Measurements from ENCODE around the gene OSBPL8.

Gene OSBPL8

GRCh38 chr12:76316468-76316867 is 243.1 kb downstream of the OSBPL8 start:
- Histone ChIP-seq H3K4me3 (no peak overlapping the region), H3K9ac (ENCODE audit: insufficient read length) (no peak overlapping the region), H3K36me3 (ENCODE audit: insufficient read depth, low read length) (no peaks in the 10 kb centered on the region), H3K27ac (no peak overlapping the region), H3K9me3 (ENCODE audit: low read depth, low read length) (no peaks in the 10 kb centered on the region)
- no peak for TF ChIP-seq POLR2AphosphoS5 (IDR thresholded peaks at IDR 0.05; ENCODE audit: borderline replicate concordance, low read depth, low read length)
- no peak for TF ChIP-seq FOXP2 (optimal IDR thresholded peaks at IDR 0.05; ENCODE audit: control extremely low read depth, extremely low read length, insufficient read depth)
- TF ChIP-seq EZH2 (IDR thresholded peaks at IDR 0.05), result no peak
- DNase-seq (ENCODE audit: low read depth, low spot score), result no peak

- H3K4me3 ChIP-seq, result no peak overlapping the region
- no peaks in the 10 kb centered on the region for H3K36me3 ChIP-seq (ENCODE audit: insufficient read depth, low read length)
- H3K9me3 ChIP-seq (ENCODE audit: low read depth, low read length), result no peaks in the 10 kb centered on the region
- no peak overlapping the region for H3K27ac ChIP-seq
- TF ChIP-seq POLR2AphosphoS5 (IDR thresholded peaks at IDR 0.05; ENCODE audit: borderline replicate concordance, low read depth, low read length), result no peak
- TF ChIP-seq EZH2 (IDR thresholded peaks at IDR 0.05), result no peak
- TF ChIP-seq FOXP2 (optimal IDR thresholded peaks at IDR 0.05; ENCODE audit: control extremely low read depth, extremely low read length, insufficient read depth), result no peak
- DNase-seq (ENCODE audit: low read depth, low spot score), result no peak
- no peak overlapping the region for H3K9ac ChIP-seq (ENCODE audit: insufficient read length)
Measured at GRCh38 chr12:76313299-76313698, 246.3 kb downstream of the OSBPL8 start.

GRCh38 chr12:76312315-76312714 is 247.3 kb downstream of the OSBPL8 start:
- Histone ChIP-seq H3K9ac (ENCODE audit: insufficient read length) (no peak overlapping the region), H3K36me3 (ENCODE audit: insufficient read depth, low read length) (no peaks in the 10 kb centered on the region), H3K9me3 (ENCODE audit: low read depth, low read length) (no peaks in the 10 kb centered on the region), H3K27ac (no peak overlapping the region), H3K4me3 (no peak overlapping the region)
- TF ChIP-seq EZH2 (IDR thresholded peaks at IDR 0.05) (no peak), FOXP2 (optimal IDR thresholded peaks at IDR 0.05; ENCODE audit: control extremely low read depth, extremely low read length, insufficient read depth) (no peak)
- no peak for DNase-seq (ENCODE audit: low read depth, low spot score)

- no peak for DNase-seq (ENCODE audit: low read depth, low spot score)
- Histone ChIP-seq H3K36me3 (ENCODE audit: insufficient read depth, low read length) (no peaks in the 10 kb centered on the region), H3K9ac (ENCODE audit: insufficient read length) (no peak overlapping the region), H3K9me3 (ENCODE audit: low read depth, low read length) (no peaks in the 10 kb centered on the region), H3K27ac (no peak overlapping the region), H3K4me3 (no peak overlapping the region)
- no peak for TF ChIP-seq POLR2AphosphoS5 (IDR thresholded peaks at IDR 0.05; ENCODE audit: borderline replicate concordance, low read depth, low read length)
- TF ChIP-seq EZH2 (IDR thresholded peaks at IDR 0.05), result no peak
- no peak for TF ChIP-seq FOXP2 (optimal IDR thresholded peaks at IDR 0.05; ENCODE audit: control extremely low read depth, extremely low read length, insufficient read depth)
Measured at GRCh38 chr12:76311796-76312195, 247.8 kb downstream of the OSBPL8 start.

- Histone ChIP-seq H3K36me3 (ENCODE audit: insufficient read depth, low read length) (no peaks in the 10 kb centered on the region), H3K9ac (ENCODE audit: insufficient read length) (no peak overlapping the region), H3K4me3 (no peak overlapping the region), H3K9me3 (ENCODE audit: low read depth, low read length) (no peaks in the 10 kb centered on the region), H3K27ac (no peak overlapping the region)
- TF ChIP-seq EZH2 (IDR thresholded peaks at IDR 0.05), result no peak
- TF ChIP-seq POLR2AphosphoS5 (IDR thresholded peaks at IDR 0.05; ENCODE audit: borderline replicate concordance, low read depth, low read length), result no peak
- TF ChIP-seq FOXP2 (optimal IDR thresholded peaks at IDR 0.05; ENCODE audit: control extremely low read depth, extremely low read length, insufficient read depth), result no peak
- no peak for DNase-seq (ENCODE audit: low read depth, low spot score)
Measured at GRCh38 chr12:76310110-76310509, 249.5 kb downstream of the OSBPL8 start.

GRCh38 chr12:76308866-76309265 is 250.7 kb downstream of the OSBPL8 start:
- no peak overlapping the region for H3K9ac ChIP-seq (ENCODE audit: insufficient read length)
- no peak overlapping the region for H3K4me3 ChIP-seq
- no peak overlapping the region for H3K27ac ChIP-seq
- H3K36me3 ChIP-seq (ENCODE audit: insufficient read depth, low read length), result no peaks in the 10 kb centered on the region
- TF ChIP-seq POLR2AphosphoS5 (IDR thresholded peaks at IDR 0.05; ENCODE audit: borderline replicate concordance, low read depth, low read length), result no peak
- TF ChIP-seq FOXP2 (optimal IDR thresholded peaks at IDR 0.05; ENCODE audit: control extremely low read depth, extremely low read length, insufficient read depth), result no peak
- TF ChIP-seq EZH2 (IDR thresholded peaks at IDR 0.05), result no peak
- H3K9me3 ChIP-seq (ENCODE audit: low read depth, low read length), result no peaks in the 10 kb centered on the region
- DNase-seq (ENCODE audit: low read depth, low spot score), result no peak

- Histone ChIP-seq H3K36me3 (ENCODE audit: insufficient read depth, low read length) (no peaks in the 10 kb centered on the region), H3K4me3 (no peak overlapping the region), H3K9ac (ENCODE audit: insufficient read length) (no peak overlapping the region), H3K27ac (no peak overlapping the region), H3K9me3 (ENCODE audit: low read depth, low read length) (no peaks in the 10 kb centered on the region)
- DNase-seq (ENCODE audit: low read depth, low spot score), result no peak
- TF ChIP-seq POLR2AphosphoS5 (IDR thresholded peaks at IDR 0.05; ENCODE audit: borderline replicate concordance, low read depth, low read length) (no peak), EZH2 (IDR thresholded peaks at IDR 0.05) (no peak), FOXP2 (optimal IDR thresholded peaks at IDR 0.05; ENCODE audit: control extremely low read depth, extremely low read length, insufficient read depth) (no peak)
Measured at GRCh38 chr12:76307083-76307482, 252.5 kb downstream of the OSBPL8 start.

- H3K4me3 ChIP-seq, result no peak overlapping the region
- DNase-seq (ENCODE audit: low read depth, low spot score), result no peak
Measured at GRCh38 chr12:76303989-76304460, 255.5 kb downstream of the OSBPL8 start.

GRCh38 chr12:76303365-76303764 is 256.2 kb downstream of the OSBPL8 start:
- H3K9me3 ChIP-seq (ENCODE audit: low read depth, low read length), result no peaks in the 10 kb centered on the region
- H3K27ac ChIP-seq, result no peak overlapping the region
- no peak for DNase-seq (ENCODE audit: low read depth, low spot score)
- no peak overlapping the region for H3K4me3 ChIP-seq
- H3K36me3 ChIP-seq (ENCODE audit: insufficient read depth, low read length), result no peaks in the 10 kb centered on the region
- TF ChIP-seq POLR2AphosphoS5 (IDR thresholded peaks at IDR 0.05; ENCODE audit: borderline replicate concordance, low read depth, low read length) (no peak), FOXP2 (optimal IDR thresholded peaks at IDR 0.05; ENCODE audit: control extremely low read depth, extremely low read length, insufficient read depth) (no peak), EZH2 (IDR thresholded peaks at IDR 0.05) (no peak)
- H3K9ac ChIP-seq (ENCODE audit: insufficient read length), result no peak overlapping the region

More at GRCh38 chr12:76303989-76304460, 255.5 kb downstream of the OSBPL8 start:
- Histone ChIP-seq H3K9ac (ENCODE audit: insufficient read length) (no peak overlapping the region), H3K27ac (no peak overlapping the region), H3K9me3 (ENCODE audit: low read depth, low read length) (no peaks in the 10 kb centered on the region), H3K36me3 (ENCODE audit: insufficient read depth, low read length) (no peaks in the 10 kb centered on the region)
- TF ChIP-seq FOXP2 (optimal IDR thresholded peaks at IDR 0.05; ENCODE audit: control extremely low read depth, extremely low read length, insufficient read depth) (no peak), EZH2 (IDR thresholded peaks at IDR 0.05) (no peak), POLR2AphosphoS5 (IDR thresholded peaks at IDR 0.05; ENCODE audit: borderline replicate concordance, low read depth, low read length) (no peak)

Data from SK-N-MC (cell line).